OCI-LY7 (cell line): ENCODE results near the gene FAM24A.

Experiments
- CTCF ChIP-seq: fragments of 200-600 bp; sonication (generic); conservative IDR thresholded peaks from 2 replicates; pipeline ENCODE4 v1.5.1; 2014; ENCODE audit warnings: mild to moderate bottlenecking, antibody characterized with exemption, low read length, moderate library complexity, mixed read lengths
- EZH2phosphoT487 ChIP-seq: fragments of 200-600 bp; sonication (generic); IDR thresholded peaks from 2 replicates; pipeline ENCODE4 v1.6.1; 2018; ENCODE audit warnings: low read depth, borderline replicate concordance, mild to moderate bottlenecking, mixed run types, antibody characterized with exemption, low read length, moderate library complexity, mixed read lengths

DNA sequence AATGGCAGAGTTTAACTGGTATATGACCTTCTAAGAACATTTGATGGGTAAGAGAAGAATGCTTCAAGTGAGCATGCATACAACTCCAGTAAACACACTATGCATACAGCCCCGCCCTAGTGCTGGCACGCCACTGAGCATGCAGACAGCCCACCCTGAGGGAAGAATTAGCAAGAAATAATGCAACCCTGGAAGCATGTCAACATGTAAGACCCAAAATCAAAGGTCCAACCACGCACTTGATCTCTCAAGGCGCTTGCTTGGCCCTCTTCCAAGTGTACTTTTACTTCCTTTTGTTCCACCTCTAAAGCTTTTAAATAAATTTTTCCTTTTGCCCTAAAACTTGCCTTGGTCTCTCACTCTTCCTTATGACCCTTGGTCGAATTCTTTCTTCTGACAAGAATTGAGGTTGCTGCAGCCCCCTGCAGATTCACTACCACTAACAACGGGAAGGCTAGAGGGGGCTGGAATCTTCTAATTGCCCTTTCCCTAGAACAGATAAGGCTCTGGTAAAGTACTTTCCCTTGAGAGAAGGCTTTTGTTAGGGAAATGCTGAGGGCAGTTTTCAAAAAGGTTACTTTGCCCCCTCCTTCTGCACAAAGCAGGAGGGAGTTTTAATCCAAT, 34.5 kb upstream of the FAM24A start:
- TF ChIP-seq CTCF (no peak), EZH2phosphoT487 (no peak)
